H1 (cell line): ENCODE results near the gene RGS3. TPM values are rescaled to one million over a fixed set of nuclear protein-coding genes. Genes with fewer than 3 reads are reported as not detected.
A peak's percentile ranks its signal among the peaks of the same experiment; 100 is the strongest.

Experiments
- CTCF ChIA-PET: fragments of 300-600 bp; sonication (Branson Sonifier 250); formaldehyde crosslinking; loops from one replicate; lab custom pipeline; 2021; ENCODE audit not compliant: partially characterized antibody; lab: Charles Lee
- POLR2A ChIA-PET: fragments of 300-600 bp; sonication (Branson Sonifier 250); formaldehyde crosslinking; loops from one replicate; lab custom pipeline; 2021; ENCODE audit warnings: inconsistent platforms; ENCODE audit not compliant: partially characterized antibody; lab: Charles Lee
- DNase-seq, 2 experiments: peaks; one replicate each; pipeline versions ENCODE4 v3.0.0 to v3.0.0-alpha.2; 2010 to 2022; ENCODE audit warnings: low spot score in 2 of 2, low read depth in 1 of 2, mixed read lengths in 1 of 2
- FAIRE-seq: peaks from 2 replicates; lab custom pipeline; 2011; peaks lifted over from hg19 to GRCh38; lab: Jason Lieb, UNC
- H2AFZ ChIP-seq: 2 replicates; pipeline ENCODE4 v1.8.1; 2012; ENCODE audit warnings: low read length, inconsistent platforms
- H2AK5ac ChIP-seq: 2 replicates; pipeline ENCODE4 v1.6.1; 2013; ENCODE audit warnings: low read depth, low read length
- H2BK120ac ChIP-seq: replicated peaks from 2 replicates; pipeline ENCODE3; 2013; ENCODE audit warnings: low read depth, low read length, inconsistent platforms
- H2BK12ac ChIP-seq: 2 replicates; pipeline ENCODE4 v1.6.1; 2013; ENCODE audit warnings: low read depth, low read length
- H2BK15ac ChIP-seq: 2 replicates; pipeline ENCODE4 v1.6.1; 2013; ENCODE audit warnings: low read length
- H2BK20ac ChIP-seq: 2 replicates; pipeline ENCODE4 v1.6.1; 2013; ENCODE audit warnings: low read length
- H2BK5ac ChIP-seq: 2 replicates; pipeline ENCODE4 v1.6.1; 2013; ENCODE audit warnings: low read depth, low read length
- H3K14ac ChIP-seq: 2 replicates; pipeline ENCODE4 v1.6.1; 2013; ENCODE audit warnings: inconsistent platforms; ENCODE audit not compliant: insufficient read length
- H3K18ac ChIP-seq: 2 replicates; pipeline ENCODE4 v1.6.1; 2013; ENCODE audit warnings: low read length; ENCODE audit errors: extremely low read depth
- H3K23ac ChIP-seq: 2 replicates; pipeline ENCODE4 v1.6.1; 2013; ENCODE audit warnings: inconsistent platforms; ENCODE audit not compliant: insufficient read length
- H3K23me2 ChIP-seq: 2 replicates; pipeline ENCODE4 v1.6.1; 2013; ENCODE audit warnings: low read depth, low read length
- H3K27ac ChIP-seq: 2 replicates; pipeline ENCODE4 v1.6.1; 2011; ENCODE audit warnings: low read depth, low read length, inconsistent platforms
- H3K27me3 ChIP-seq, 4 experiments: replicated peaks in 1 of 4; 1 replicate in 1 of 4; 2 replicates in 3 of 4; pipeline versions ENCODE4 v1.6.1 to v1.8.1; 2011 to 2013; ENCODE audit warnings: low read length in 3 of 4, mild to moderate bottlenecking in 3 of 4, inconsistent platforms in 2 of 4, mixed read lengths in 2 of 4, moderate library complexity in 1 of 4; ENCODE audit not compliant: control insufficient read depth in 3 of 4, insufficient read depth in 3 of 4; ENCODE audit errors: extremely low read depth in 1 of 4
- H3K36me3 ChIP-seq, 4 experiments: 2 replicates each; pipeline versions ENCODE4 v1.6.1 to v1.8.1; 2011 to 2013; ENCODE audit warnings: mild to moderate bottlenecking in 4 of 4, low read length in 3 of 4, moderate library complexity in 2 of 4, control low read depth in 1 of 4, inconsistent platforms in 1 of 4; ENCODE audit not compliant: insufficient read depth in 4 of 4, control insufficient read depth in 2 of 4
- H3K4ac ChIP-seq: replicated peaks from 2 replicates; pipeline ENCODE3; 2013; ENCODE audit warnings: low read length, low read depth, mixed read lengths, inconsistent platforms; ENCODE audit not compliant: insufficient read length
- H3K4me1 ChIP-seq, 4 experiments: replicated peaks in 1 of 4; 1 replicate in 1 of 4; 2 replicates in 3 of 4; pipeline versions ENCODE4 v1.6.1 to v1.8.1; 2011 to 2013; ENCODE audit warnings: low read length in 3 of 4, inconsistent platforms in 2 of 4, mixed read lengths in 1 of 4; ENCODE audit not compliant: insufficient read depth in 4 of 4, control insufficient read depth in 3 of 4
- H3K4me2 ChIP-seq, 2 experiments: 2 replicates each; pipeline versions ENCODE4 v1.6.1 to v1.8.1; 2011 to 2013; ENCODE audit warnings: low read depth in 2 of 2, low read length in 2 of 2, control low read depth in 1 of 2, inconsistent platforms in 1 of 2, mild to moderate bottlenecking in 1 of 2; ENCODE audit not compliant: insufficient read depth in 1 of 2
- H3K4me3 ChIP-seq, 4 experiments: fragments of 200-600, 300-600 bp in 1 of 4; sonication (generic), shearing (Covaris generic), sonication (Bioruptor Twin) in 1 of 4; 2 replicates each; pipeline versions ENCODE4 v1.5.1 to v1.8.1; 2011 to 2016; ENCODE audit warnings: low read length in 4 of 4, low read depth in 3 of 4, control low read depth in 2 of 4, inconsistent platforms in 2 of 4, mild to moderate bottlenecking in 2 of 4, mixed read lengths in 1 of 4, moderate library complexity in 1 of 4; ENCODE audit not compliant: insufficient read depth in 2 of 4; ENCODE audit errors: extremely low read depth in 1 of 4
- H3K56ac ChIP-seq: replicated peaks from 2 replicates; pipeline ENCODE3; 2013; ENCODE audit warnings: low read depth, mild to moderate bottlenecking, mixed read lengths, low read length, inconsistent platforms; ENCODE audit not compliant: insufficient read length
- H3K79me1 ChIP-seq: 2 replicates; pipeline ENCODE4 v1.6.1; 2013; ENCODE audit warnings: low read depth, low read length, control low read depth
- H3K79me2 ChIP-seq, 2 experiments: 2 replicates each; pipeline versions ENCODE4 v1.6.1 to v1.8.1; 2012 to 2013; ENCODE audit warnings: low read length in 2 of 2, mild to moderate bottlenecking in 2 of 2, inconsistent platforms in 1 of 2; ENCODE audit not compliant: insufficient read depth in 2 of 2, control insufficient read depth in 1 of 2
- H3K9ac ChIP-seq, 4 experiments: replicated peaks in 1 of 4; 1 replicate in 1 of 4; 2 replicates in 3 of 4; pipeline versions ENCODE4 v1.6.1 to v1.8.1; 2011 to 2013; ENCODE audit warnings: low read depth in 3 of 4, low read length in 3 of 4, control low read depth in 2 of 4, mild to moderate bottlenecking in 2 of 4, moderate library complexity in 2 of 4, inconsistent platforms in 1 of 4; ENCODE audit errors: extremely low read depth in 1 of 4
- H3K9me3 ChIP-seq, 2 experiments: 2 replicates each; pipeline versions ENCODE4 v1.6.1 to v1.8.1; 2012 to 2013; ENCODE audit warnings: mild to moderate bottlenecking in 2 of 2, moderate library complexity in 2 of 2, control low read depth in 1 of 2, inconsistent platforms in 1 of 2, low read depth in 1 of 2, low read length in 1 of 2, mixed read lengths in 1 of 2; ENCODE audit not compliant: insufficient read depth in 2 of 2
- H4K20me1 ChIP-seq, 2 experiments: replicated peaks in 1 of 2; 2 replicates each; pipeline versions ENCODE3 to v1.8.1; 2011 to 2013; ENCODE audit warnings: inconsistent platforms in 2 of 2, low read length in 2 of 2, mild to moderate bottlenecking in 1 of 2; ENCODE audit not compliant: insufficient read depth in 2 of 2, control insufficient read depth in 1 of 2
- H4K5ac ChIP-seq: 2 replicates; pipeline ENCODE4 v1.6.1; 2013; ENCODE audit warnings: low read length, low read depth, mixed read lengths, inconsistent platforms; ENCODE audit not compliant: insufficient read length
- H4K8ac ChIP-seq: 2 replicates; pipeline ENCODE4 v1.8.0; 2013; ENCODE audit warnings: mild to moderate bottlenecking, moderate library complexity, low read length, inconsistent platforms; ENCODE audit not compliant: insufficient read depth; ENCODE audit errors: extremely low read depth
- H4K91ac ChIP-seq: replicated peaks from 2 replicates; pipeline ENCODE3; 2013; ENCODE audit warnings: low read length, mixed read lengths, inconsistent platforms; ENCODE audit not compliant: insufficient read length
- CBX5 ChIP-seq: fragments of 300-800, 300-1000 bp; sonication (generic); IDR thresholded peaks from 2 replicates; pipeline ENCODE4 v1.7.1; 2016; ENCODE audit warnings: antibody characterized with exemption, low read length, low read depth
- EP300 ChIP-seq, 2 experiments: IDR thresholded peaks; 1 replicate in 1 of 2; 2 replicates in 1 of 2; pipeline ENCODE4 v1.6.1; 2011 to 2012; ENCODE audit warnings: low read depth in 2 of 2, low read length in 2 of 2, mild to moderate bottlenecking in 2 of 2, borderline replicate concordance in 1 of 2, inconsistent platforms in 1 of 2, moderate library complexity in 1 of 2
- POLR2AphosphoS5 ChIP-seq: IDR thresholded peaks from 2 replicates; pipeline ENCODE4 v1.6.1; 2011; ENCODE audit warnings: low read depth, low read length
- POU5F1 ChIP-seq: IDR thresholded peaks from 2 replicates; pipeline ENCODE4 v1.6.1; 2011; ENCODE audit warnings: low read depth, mild to moderate bottlenecking, low read length, moderate library complexity
- RAD21 ChIP-seq, 2 experiments: IDR thresholded peaks in 1 of 2; conservative IDR thresholded peaks in 1 of 2; 2 replicates each; pipeline ENCODE4 v1.6.1; 2011; ENCODE audit warnings: low read depth in 2 of 2, low read length in 2 of 2, improper control_type of control experiment in 1 of 2, inconsistent platforms in 1 of 2, mild to moderate bottlenecking in 1 of 2, moderate library complexity in 1 of 2
- RFX5 ChIP-seq: IDR thresholded peaks from 2 replicates; pipeline ENCODE4 v1.6.1; 2011; ENCODE audit warnings: low read depth, low read length, improper control_type of control experiment, borderline replicate concordance
- SAP30 ChIP-seq: fragments of 300-600 bp; sonication (generic); IDR thresholded peaks from 2 replicates; pipeline ENCODE4 v1.7.1; 2012; ENCODE audit warnings: low read length, moderate library complexity, mild to moderate bottlenecking, inconsistent platforms; ENCODE audit not compliant: insufficient read depth, insufficient replicate concordance
- ZNF274 ChIP-seq: IDR thresholded peaks from 2 replicates; pipeline ENCODE4 v1.7.0; 2012; ENCODE audit warnings: low read length, borderline replicate concordance; ENCODE audit errors: extremely low read depth
- WGBS, 2 experiments: shearing (Covaris generic) in 1 of 2; methylation state at CpG; one replicate each; pipeline versions ENCODE4 v1.1.6 to v1.1.7; 2013 to 2015; ENCODE audit warnings: low lambda C conversion rate in 2 of 2, mixed read lengths in 2 of 2, inconsistent platforms in 1 of 2, low coverage in 1 of 2, missing lambda C conversion rate in 1 of 2; ENCODE audit not compliant: insufficient replicate concordance in 2 of 2, insufficient coverage in 1 of 2, insufficient read length in 1 of 2; ENCODE audit errors: extremely low coverage in 1 of 2, missing lambda C conversion rate in 1 of 2; 5-methylcytosine and 5-hydroxymethylcytosine counted together
- polyA plus RNA-seq, 7 experiments: library from polyadenylated mRNA; depleted of rRNA in 3 of 7; stranded (reverse) in 5 of 7; unstranded in 2 of 7; fragments of >200 nt in 5 of 7; fragments of 200-250 nt in 2 of 7; gene quantifications; 1 replicate in 5 of 7; 2 replicates in 1 of 7; 4 replicates in 1 of 7; pipeline versions ENCODE4 v1.2.1 to v1.2.3, GENCODE V29; 2011 to 2013; ENCODE audit warnings: missing spikeins in 2 of 7, mixed read lengths in 2 of 7
- total RNA-seq: library from RNA; stranded (reverse); fragmentation: NEBNext Ultra II Directional; extraction: Animal tissue kit (Norgen Biotek cat#: 25700); gene quantifications from 2 replicates; pipeline ENCODE4 v1.2.1, GENCODE V29; 2021
- TF ChIP-seq, protein P1 (sequence below): IDR thresholded peaks from 2 replicates; pipeline ENCODE4 v1.6.1; 2012; ENCODE audit warnings: low read length, inconsistent platforms

The RGS3 gene
- total and polyA plus RNA-seq, 2 of the 8 experiments (the other 6 are each of a cell fraction or from before 2014, with no cell fraction given): 12.6 to 18.2 TPM

DNA sequence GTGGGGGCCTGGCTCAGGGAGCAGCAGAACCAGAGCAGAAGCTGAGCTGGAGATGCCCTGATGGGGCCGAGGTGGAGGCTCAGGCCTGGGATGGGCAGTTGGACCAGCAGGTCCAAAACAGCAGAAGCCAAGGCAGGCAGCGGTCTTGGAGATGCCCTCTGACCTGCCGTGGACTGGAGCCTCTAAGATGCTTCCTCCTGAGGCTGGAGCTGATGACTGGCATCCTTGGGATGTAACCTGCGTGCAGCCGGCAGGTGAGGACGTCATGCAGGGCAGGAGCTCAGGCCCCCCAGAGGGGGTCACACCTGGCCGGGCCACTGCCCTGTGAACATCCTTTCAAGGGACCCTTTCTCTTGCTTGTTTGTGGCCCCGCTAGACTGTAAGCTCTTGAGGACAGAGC lies 162.0 kb downstream of the RGS3 start:
- Histone ChIP-seq H3K79me1 (no peaks in the 10 kb centered on the region), H3K56ac (peak overlapping the region; percentile 17), H4K5ac (no peak overlapping the region), H2BK12ac (no peak overlapping the region), H3K23me2 (no peaks in the 10 kb centered on the region), H3K18ac (no peak overlapping the region), H3K27me3 (peaks cover 0 to 2% (median 0%) of the 10 kb centered on the region in 4 experiments; a peak in 3 of 7 replicates), H3K36me3 (no peaks in the 10 kb centered on the region), H3K9me3 (no peaks in the 10 kb centered on the region), H2AK5ac (no peak overlapping the region), H3K23ac (no peak overlapping the region), H3K27ac (no peak overlapping the region), H4K8ac (peak overlapping the region; percentile 35; the same call in 1 of the 2 replicates), H2BK120ac (no peak overlapping the region), H3K4ac (no peak overlapping the region), H3K79me2 (no peaks in the 10 kb centered on the region), H3K9ac (no peak overlapping the region), H2BK20ac (no peak overlapping the region), H2AFZ (no peak overlapping the region), H3K4me2 (no peak overlapping the region), H3K4me3 (no peak overlapping the region), H4K20me1 (no peaks in the 10 kb centered on the region), H3K14ac (no peak overlapping the region), H2BK5ac (no peak overlapping the region; the same call in 1 of the 2 replicates), H3K4me1 (peaks cover 6 to 17% (median 14%) of the 10 kb centered on the region in 4 experiments), H4K91ac (no peak overlapping the region), H2BK15ac (no peak overlapping the region; the same call in 1 of the 2 replicates)
- no peak for FAIRE-seq
- ChIA-PET CTCF (interaction anchor here (1.3 to 14.3 kb wide), 8 partner anchors 11 to 118 kb away, joined by 3 to 130 read pairs (median 8); no protein-coding TSS in a partner anchor), POLR2A (interaction anchor here (1.0 to 2.0 kb wide), 5 partner anchors 9 to 27 kb away, joined by 3 to 6 read pairs (median 3); no protein-coding TSS in a partner anchor)
- WGBS, 2 experiments: 92% methylated on average over 8 of the region's 8 CpGs; no CpG with 5 or more reads in 1 of the 2 experiments
- DNase-seq: no peak
- TF ChIP-seq ZNF274: no peak
- TF ChIP-seq SAP30: no peak
- TF ChIP-seq, protein P1, sequence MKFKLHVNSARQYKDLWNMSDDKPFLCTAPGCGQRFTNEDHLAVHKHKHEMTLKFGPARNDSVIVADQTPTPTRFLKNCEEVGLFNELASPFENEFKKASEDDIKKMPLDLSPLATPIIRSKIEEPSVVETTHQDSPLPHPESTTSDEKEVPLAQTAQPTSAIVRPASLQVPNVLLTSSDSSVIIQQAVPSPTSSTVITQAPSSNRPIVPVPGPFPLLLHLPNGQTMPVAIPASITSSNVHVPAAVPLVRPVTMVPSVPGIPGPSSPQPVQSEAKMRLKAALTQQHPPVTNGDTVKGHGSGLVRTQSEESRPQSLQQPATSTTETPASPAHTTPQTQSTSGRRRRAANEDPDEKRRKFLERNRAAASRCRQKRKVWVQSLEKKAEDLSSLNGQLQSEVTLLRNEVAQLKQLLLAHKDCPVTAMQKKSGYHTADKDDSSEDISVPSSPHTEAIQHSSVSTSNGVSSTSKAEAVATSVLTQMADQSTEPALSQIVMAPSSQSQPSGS: no peak
- no peak for TF ChIP-seq RFX5
- TF ChIP-seq RAD21 (IDR thresholded peaks at IDR 0.05 in 1 of 2, conservative IDR thresholded peaks at IDR 0.05 in 1 of 2; ENCODE audit: low read depth in 2 of 2, low read length in 2 of 2): no peak
- no peak for TF ChIP-seq EP300 (IDR thresholded peaks at IDR 0.05; ENCODE audit: borderline replicate concordance in 1 of 2, low read depth in 2 of 2, low read length in 2 of 2)
- no peak for TF ChIP-seq POLR2AphosphoS5
- TF ChIP-seq CBX5: no peak
- no peak for TF ChIP-seq POU5F1
